ENCODE measurements around the gene MEIOB.

GRCh38 chr16:1786242-1787055 lies 85.5 kb downstream of the MEIOB start:
- TF ChIP-seq, protein P1, sequence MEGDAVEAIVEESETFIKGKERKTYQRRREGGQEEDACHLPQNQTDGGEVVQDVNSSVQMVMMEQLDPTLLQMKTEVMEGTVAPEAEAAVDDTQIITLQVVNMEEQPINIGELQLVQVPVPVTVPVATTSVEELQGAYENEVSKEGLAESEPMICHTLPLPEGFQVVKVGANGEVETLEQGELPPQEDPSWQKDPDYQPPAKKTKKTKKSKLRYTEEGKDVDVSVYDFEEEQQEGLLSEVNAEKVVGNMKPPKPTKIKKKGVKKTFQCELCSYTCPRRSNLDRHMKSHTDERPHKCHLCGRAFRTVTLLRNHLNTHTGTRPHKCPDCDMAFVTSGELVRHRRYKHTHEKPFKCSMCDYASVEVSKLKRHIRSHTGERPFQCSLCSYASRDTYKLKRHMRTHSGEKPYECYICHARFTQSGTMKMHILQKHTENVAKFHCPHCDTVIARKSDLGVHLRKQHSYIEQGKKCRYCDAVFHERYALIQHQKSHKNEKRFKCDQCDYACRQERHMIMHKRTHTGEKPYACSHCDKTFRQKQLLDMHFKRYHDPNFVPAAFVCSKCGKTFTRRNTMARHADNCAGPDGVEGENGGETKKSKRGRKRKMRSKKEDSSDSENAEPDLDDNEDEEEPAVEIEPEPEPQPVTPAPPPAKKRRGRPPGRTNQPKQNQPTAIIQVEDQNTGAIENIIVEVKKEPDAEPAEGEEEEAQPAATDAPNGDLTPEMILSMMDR (IDR thresholded peaks at IDR 0.05): no peak
- no peak for TF ChIP-seq POLR2A (IDR thresholded peaks at IDR 0.05)
- TF ChIP-seq POLR2AphosphoS5 (IDR thresholded peaks at IDR 0.05): no peak
- no peak for TF ChIP-seq EP300 (IDR thresholded peaks at IDR 0.05)

All from stomach (tissue), 4 donors.